ENCODE measurements around the gene QSOX2.

QSOX2 gene

DNA sequence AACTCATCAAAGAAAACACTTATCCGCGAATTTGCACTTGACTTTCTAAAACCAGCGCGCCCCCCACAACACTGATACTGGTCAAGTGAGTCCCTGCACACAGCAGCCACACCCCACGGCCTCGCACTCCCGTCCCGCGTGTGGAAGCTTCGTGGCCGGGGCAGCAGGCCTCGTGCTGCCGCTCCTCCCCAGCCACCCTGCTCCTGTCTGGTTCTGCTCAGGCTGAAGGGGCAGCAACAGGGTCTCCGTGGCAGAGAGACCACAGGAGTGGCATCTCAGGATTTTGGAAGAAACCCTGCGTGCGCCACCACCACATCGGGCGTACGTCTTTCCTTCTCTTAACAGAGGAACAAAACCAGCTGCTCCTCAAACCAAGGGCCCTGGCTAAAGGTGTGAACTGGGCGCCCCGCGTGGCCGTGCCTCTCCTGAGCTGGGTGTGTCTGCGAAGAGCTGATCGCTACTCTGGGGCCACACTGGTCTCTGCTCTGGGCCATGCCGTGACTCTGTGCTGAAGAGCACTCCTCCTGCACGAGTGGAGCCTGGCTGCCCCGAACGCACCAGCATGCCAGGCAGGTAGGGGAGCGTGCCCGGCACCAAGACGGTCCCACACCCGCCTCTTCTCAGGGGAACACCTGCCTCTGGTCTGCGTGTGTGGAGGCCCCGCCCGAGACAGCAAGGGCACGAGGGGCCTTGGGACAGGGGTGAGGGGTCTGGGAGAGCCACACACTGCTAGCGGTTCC is 23.3 kb downstream of the QSOX2 start:
- DNase-seq = no peak
- no peaks in the 10 kb centered on the region for H3K9me3 ChIP-seq
- intact Hi-C loops (cut with DNase I; ENCODE audit: low total_unique reads) = no loop called here
- no peaks in the 10 kb centered on the region for H3K4me1 ChIP-seq
- peaks cover 0 to 73% (median 55%) of the 10 kb centered on the region in 3 donors for H3K36me3 ChIP-seq
- TF ChIP-seq CTCF (IDR thresholded peaks at IDR 0.05) = no peak
- no peak overlapping the region for H3K4me3 ChIP-seq
- H3K27ac ChIP-seq = no peak overlapping the region
- H3K27me3 ChIP-seq = no peaks in the 10 kb centered on the region

- DNase-seq = no peak
- peaks cover 5 to 90% (median 73%) of the 10 kb centered on the region in 3 donors for H3K36me3 ChIP-seq
- TF ChIP-seq CTCF (IDR thresholded peaks at IDR 0.05) = no peak
Observed at GRCh38 chr9:136220017-136220729, 25.4 kb downstream of the QSOX2 start.

DNA sequence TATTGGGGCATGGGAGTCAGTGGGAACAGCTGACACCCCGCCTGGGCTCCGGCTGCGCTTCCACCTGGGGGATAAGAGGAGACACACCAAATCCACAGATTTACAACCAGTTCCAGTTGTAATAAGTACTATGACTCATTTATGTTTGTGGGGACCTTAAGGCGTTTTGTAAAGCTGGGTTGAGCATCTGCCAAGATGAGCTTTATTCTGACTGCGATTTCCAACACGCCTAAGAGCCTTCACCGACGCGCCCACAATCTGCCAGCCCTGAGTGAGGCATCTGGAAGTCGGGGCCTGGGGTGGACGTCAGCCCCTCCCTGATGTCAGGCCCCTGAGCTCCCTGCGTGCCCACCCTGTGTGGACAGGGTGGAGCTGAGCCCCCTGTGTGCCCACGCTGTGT is 26.3 kb downstream of the QSOX2 start:
- no peak overlapping the region for H3K27ac ChIP-seq
- no peak overlapping the region for H3K4me3 ChIP-seq
- intact Hi-C loops (cut with DNase I; ENCODE audit: low total_unique reads) = no loop called here
- H3K27me3 ChIP-seq = no peaks in the 10 kb centered on the region
- DNase-seq = no peak
- no peaks in the 10 kb centered on the region for H3K9me3 ChIP-seq
- TF ChIP-seq CTCF (IDR thresholded peaks at IDR 0.05) = no peak
- H3K4me1 ChIP-seq = no peaks in the 10 kb centered on the region
- H3K36me3 ChIP-seq = peaks cover 14 to 94% (median 78%) of the 10 kb centered on the region in 3 donors

More at GRCh38 chr9:136220017-136220729, 25.4 kb downstream of the QSOX2 start:
- Histone ChIP-seq H3K4me1 (no peaks in the 10 kb centered on the region), H3K27ac (no peak overlapping the region), H3K27me3 (no peaks in the 10 kb centered on the region), H3K9me3 (no peaks in the 10 kb centered on the region), H3K4me3 (no peak overlapping the region)
- intact Hi-C loops (cut with DNase I; ENCODE audit: low total_unique reads) = no loop called here

GRCh38 chr9:136218673-136219072 is 26.9 kb downstream of the QSOX2 start:
- Histone ChIP-seq H3K27ac (no peak overlapping the region), H3K36me3 (peaks cover 20 to 94% (median 79%) of the 10 kb centered on the region in 3 donors), H3K4me3 (no peak overlapping the region), H3K4me1 (no peaks in the 10 kb centered on the region), H3K27me3 (no peaks in the 10 kb centered on the region), H3K9me3 (no peaks in the 10 kb centered on the region)
- no peak for DNase-seq
- no peak for TF ChIP-seq CTCF (IDR thresholded peaks at IDR 0.05)
- intact Hi-C loops (cut with DNase I; ENCODE audit: low total_unique reads) = no loop called here

DNA sequence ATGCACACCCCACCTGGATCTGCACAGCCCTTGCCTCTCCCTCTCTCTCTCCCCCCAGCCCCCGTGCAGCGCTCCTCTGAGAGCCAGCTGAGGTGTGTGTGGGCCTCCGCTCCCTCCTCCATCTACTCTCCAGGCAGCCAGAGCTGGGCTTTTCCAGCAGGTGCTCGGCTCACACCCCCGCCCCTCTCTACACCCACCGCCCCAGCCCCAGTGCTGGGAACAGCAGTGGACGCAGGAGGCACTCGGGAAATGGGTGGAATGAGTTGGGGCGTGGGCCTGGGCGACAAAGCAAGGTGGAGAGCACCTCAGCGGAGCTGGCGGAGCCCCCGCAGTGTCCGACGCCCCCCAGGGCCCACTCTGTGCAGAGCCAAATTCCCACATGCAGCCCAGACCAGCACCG is 27.3 kb downstream of the QSOX2 start:
- Histone ChIP-seq H3K9me3 (no peaks in the 10 kb centered on the region), H3K27ac (no peak overlapping the region), H3K27me3 (no peaks in the 10 kb centered on the region), H3K4me1 (no peaks in the 10 kb centered on the region), H3K36me3 (peaks cover 24 to 94% (median 79%) of the 10 kb centered on the region in 3 donors), H3K4me3 (no peak overlapping the region)
- DNase-seq = no peak
- intact Hi-C loops (cut with DNase I; ENCODE audit: low total_unique reads) = no loop called here
- TF ChIP-seq CTCF (IDR thresholded peaks at IDR 0.05) = no peak

Measured in tibial artery (tissue), 4 donors.